SK-N-DZ (cell line): Measurements from ENCODE around the gene METTL13. TPM values are rescaled to one million over a fixed set of nuclear protein-coding genes. Genes with fewer than 3 reads are reported as not detected.

Source experiments
- DNase-seq: peaks from one replicate; pipeline ENCODE4 v3.0.0-alpha.2; 2015; ENCODE audit warnings: low spot score
- polyA plus RNA-seq, 2 experiments: library from polyadenylated mRNA; depleted of rRNA; stranded (reverse); fragments of >200 nt; gene quantifications; 2 replicates each; pipeline ENCODE4 v1.2.3, GENCODE V29; 2014

Gene METTL13, protein sequence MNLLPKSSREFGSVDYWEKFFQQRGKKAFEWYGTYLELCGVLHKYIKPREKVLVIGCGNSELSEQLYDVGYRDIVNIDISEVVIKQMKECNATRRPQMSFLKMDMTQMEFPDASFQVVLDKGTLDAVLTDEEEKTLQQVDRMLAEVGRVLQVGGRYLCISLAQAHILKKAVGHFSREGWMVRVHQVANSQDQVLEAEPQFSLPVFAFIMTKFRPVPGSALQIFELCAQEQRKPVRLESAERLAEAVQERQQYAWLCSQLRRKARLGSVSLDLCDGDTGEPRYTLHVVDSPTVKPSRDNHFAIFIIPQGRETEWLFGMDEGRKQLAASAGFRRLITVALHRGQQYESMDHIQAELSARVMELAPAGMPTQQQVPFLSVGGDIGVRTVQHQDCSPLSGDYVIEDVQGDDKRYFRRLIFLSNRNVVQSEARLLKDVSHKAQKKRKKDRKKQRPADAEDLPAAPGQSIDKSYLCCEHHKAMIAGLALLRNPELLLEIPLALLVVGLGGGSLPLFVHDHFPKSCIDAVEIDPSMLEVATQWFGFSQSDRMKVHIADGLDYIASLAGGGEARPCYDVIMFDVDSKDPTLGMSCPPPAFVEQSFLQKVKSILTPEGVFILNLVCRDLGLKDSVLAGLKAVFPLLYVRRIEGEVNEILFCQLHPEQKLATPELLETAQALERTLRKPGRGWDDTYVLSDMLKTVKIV
- 28.4 and 33.4 TPM in 2 replicates for polyA plus RNA-seq (2014; cell fraction: cytosol; rRNA removed)
- 16.8 and 29.8 TPM in 2 replicates for polyA plus RNA-seq (2014; cell fraction: nucleus; rRNA removed)

DNA sequence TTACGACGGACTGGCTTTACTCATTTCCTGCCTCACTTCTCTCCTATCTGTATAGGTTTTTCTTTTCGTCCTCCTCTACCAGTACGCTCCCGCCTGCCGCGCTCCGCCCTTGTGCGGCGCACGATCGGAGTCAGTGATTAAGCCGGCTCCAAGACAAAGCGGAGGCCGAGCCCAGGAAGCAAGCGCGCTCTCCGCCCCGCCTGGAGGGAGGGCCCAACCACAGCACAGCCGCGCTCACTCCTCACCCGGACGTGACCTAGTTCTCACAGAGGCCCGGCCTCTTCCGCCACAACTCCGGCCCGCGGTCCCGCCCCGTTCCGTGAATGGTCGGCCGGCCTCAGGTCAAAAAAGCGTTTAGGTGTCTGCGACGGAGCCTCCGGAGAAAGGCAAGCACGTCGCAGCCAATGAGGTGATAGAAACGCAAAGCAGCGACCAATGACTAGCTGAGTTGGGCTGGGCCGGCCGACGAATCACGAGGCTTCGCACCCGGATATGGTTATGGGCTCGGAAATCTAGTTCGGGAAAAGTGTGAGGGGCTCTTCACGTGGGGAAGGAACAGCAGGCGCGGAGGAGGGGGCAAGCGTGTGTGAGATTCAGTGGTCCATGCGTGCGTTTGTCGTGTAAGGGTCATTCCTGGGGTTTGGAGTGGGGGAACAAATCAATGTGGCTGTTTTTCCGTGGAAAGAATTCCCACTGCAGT is at the start of gene METTL13:
Gene METTL13 (plus strand): TSS at position 485 of the 700 bp plus-strand sequence. CDS start 308 bp downstream, outside the sequence.
- peak; percentile 99 for DNase-seq

DNA sequence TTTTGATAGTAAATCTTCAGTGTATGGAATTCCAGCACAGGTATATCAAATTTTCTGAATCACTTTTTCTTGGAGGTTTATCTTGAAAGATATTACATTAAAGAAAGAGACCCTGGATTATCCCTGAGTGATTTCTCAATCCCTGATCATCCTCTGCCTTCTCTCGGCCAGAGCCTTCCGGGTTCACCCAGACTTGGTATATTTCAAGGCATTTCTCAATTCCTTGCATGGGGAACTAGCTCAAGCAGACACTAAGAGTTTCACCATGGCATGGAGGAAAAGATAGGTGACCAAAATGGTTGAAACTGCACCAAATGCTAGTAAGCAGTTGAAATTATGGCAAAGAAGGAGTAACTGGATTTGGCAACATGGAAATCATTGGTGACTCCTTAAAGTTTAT is 45.3 kb upstream of the METTL13 start:
- DNase-seq: no peak

DNA sequence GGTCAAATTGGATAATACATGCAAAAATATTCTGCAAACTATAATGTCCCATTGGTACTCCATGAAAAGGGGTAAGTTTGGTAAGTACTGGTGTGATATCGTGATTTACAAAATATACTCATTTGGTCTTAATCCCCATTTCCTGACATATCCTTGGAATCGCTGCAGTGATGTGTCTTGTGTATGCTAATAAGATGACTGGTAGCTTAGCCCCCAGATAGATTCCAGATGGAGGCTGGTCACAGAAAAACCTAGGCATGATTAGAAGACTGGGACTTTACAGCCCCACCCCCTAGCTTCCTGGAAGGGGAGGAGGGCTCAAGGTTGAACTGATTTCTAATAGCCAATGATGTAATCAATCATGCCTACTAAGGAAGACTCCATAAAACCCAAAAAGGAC is 42.5 kb upstream of the METTL13 start:
- DNase-seq: no peak

DNA sequence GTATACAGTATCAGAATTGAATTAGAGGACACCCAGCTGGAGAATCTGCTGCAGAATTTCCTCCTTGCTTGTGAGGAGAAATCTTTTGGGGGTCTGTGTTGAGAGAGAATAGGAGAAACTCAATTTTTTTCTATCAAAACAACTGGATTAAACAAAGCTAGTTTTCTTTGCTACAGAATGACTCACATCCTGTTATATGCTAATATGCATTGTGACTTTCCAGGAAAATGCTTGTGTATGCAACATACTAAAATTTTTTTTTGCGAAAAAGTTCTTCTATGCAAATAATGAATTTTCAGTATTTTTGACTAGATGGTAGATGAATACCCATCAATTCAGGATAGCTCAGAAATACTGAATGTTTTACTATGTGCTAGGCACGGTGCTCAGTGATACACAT is 41.8 kb upstream of the METTL13 start:
- DNase-seq: no peak

DNA sequence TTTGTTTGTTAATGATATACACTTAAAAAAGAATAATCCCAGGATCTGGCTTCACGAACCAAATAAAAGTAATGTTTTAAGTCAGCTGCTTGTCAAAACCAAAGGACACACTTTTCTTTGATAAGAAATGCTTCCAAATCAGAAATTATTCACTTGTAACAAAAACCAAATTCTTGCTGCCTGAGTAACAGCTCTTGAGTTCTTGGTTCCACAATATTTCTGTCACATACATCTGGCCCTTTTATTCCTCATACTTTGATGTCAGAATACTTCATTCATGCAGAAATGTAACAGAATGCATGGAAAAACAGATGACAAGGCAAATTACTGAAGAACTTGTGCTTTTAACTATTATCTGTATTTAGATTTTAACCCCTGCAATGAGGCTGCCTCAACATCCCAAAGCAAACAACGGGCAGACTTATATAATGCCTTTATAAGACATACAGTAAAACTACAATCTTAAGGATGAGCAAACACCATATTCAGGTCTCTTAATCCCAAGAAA is 41.0 kb upstream of the METTL13 start:
- DNase-seq: no peak

DNA sequence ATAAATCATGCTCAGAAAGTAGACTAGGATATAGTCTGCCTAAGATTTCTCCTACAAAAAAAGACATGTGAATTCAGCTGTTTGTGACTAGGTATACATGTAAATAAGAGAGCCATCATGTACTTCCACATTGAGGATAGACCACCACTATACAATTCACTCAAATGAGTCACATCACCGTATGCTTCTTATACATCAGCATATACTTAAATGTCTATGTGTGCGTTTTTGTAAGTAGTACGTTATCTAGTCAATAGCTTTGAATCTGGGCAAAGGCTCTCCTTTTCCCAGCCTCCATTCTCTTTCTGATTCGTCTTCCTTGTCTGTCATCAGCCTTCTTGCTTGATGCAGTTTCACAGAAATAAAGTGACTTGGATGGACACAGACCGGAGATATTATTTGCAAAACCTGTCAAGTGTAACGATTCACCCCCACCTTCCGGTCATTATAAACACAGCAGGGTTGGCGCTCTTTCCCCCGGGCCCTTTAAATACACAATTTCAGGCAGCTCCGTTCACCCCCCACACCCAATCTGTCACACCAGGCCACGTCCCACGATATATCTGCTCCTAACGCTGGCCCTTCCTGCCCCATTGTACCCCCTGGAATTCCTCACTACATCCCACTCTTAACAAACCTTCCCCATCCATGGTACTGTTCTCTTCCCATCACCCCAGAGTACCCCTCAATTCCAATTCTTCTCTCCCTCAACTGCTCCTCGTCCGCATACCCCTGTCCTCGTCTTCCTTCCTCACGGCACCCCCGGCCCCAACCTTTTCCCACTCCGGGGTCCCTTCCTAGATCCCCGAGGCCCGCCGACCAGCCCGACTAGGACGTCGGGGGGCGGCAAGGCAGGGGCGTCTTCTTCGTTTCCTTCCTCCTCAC is 40.2 kb upstream of the METTL13 start:
- peak; percentile 41 for DNase-seq

DNA sequence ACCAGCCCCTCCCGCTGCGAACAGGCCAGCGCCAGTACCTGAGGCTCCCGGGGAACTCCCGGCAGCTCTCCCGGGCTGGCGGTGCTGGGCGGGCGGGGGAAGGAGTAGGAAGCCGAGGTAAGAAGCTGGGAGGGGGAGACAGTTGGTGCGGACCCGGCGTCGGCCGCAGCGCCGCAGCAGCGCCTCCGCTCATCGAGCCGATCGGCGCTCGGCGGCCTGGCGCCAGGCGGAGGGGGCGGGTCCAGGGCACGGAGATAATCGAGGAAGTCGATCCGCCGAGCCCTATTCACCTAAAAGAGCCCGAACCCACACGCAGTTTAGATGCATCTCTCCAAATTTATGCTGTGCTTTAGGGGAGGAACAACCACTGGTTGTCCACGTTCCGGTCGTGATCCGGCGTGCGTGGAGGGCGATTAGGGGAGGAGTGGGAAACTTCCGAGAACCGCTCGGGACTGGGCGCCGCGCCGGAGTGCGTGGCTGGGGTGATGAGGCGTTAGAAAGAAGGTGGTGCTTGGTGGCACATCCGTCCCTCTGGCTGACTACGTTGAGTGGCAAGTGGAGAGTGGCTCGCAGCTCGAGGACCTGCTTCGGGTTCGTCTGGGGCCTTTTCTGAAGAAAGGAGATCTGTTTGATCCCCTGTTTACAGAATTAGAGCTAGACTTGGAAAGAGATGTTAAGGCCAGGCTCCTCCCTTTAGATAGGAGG is 39.4 kb upstream of the METTL13 start, which contains the start of gene VAMP4:
Gene VAMP4 (minus strand): TSS at position 194 of the 705 bp plus-strand sequence. CDS start 3,651 bp downstream, outside the sequence.
- peak; percentile 84 for DNase-seq

DNA sequence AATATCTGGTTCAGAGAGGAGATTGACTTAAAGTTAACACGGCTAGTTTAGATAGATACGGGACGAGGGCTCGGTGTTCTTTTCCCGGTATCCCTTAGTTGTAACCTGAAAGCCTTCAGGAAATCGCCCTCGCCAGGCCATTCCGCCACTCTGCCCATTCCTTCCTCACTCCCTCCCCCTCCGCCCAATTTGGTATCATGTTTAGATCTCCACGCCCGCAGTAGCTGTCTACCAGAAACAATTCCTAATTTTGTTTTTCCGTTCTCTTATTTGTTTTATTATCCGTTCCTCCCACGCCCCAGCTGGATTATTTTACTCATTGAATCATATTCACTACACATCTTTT is 38.9 kb upstream of the METTL13 start:
- DNase-seq: no peak

DNA sequence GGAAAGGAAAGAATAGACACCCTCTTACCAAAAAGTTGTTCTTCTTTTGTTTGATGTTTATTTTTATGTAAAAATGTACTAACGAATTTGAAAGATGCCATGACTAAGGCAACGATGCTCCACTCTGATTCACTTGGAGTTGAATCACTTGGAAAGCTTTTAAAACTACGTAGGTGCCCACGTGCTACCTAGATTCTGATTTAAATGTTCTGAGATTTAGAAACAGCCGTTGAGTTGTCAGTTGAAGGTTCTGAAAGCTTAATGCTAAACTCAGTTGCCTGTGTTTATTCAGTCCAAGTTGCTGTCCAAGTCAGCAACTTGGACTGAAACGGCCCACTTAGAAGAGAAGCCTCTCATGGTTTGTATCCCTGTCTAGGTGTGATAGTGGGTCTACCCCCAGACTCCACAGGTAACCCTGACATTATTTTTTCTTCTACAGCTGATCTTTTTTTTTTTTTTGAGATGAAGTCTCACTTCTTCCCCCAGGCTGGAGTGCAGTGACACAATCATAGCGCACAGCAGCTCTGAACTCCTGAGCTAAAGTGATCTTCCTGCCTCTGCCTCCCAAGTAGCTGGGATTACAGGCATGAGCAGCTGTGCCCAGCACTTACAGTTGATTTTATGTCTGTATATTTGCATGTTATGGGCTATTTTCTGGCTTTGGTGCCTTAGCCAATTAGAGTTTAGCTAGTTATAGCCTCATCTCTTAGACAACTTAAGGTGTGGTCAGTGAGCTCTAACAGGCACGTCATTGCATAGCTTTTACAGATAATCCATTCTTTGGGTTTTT is 38.2 kb upstream of the METTL13 start:
- no peak for DNase-seq

DNA sequence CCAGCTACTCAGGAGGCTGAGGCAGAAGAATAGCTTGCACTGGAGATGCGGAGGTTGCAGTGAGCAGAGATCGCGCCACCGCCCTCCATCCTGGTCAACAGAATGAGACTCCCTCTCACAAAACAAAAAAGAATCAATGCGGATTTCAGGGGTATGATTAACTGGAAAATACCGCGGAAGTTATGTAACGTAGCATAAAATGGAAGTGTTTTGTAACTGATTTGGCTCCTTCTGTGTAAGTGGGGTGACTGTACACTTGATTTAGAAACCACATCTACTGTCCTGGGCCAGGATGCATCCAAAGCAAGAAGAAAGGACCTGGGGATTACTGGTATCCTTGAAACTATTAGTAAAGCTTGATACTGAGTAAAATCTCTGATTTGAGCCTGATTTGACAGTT is 36.5 kb upstream of the METTL13 start:
- no peak for DNase-seq

DNA sequence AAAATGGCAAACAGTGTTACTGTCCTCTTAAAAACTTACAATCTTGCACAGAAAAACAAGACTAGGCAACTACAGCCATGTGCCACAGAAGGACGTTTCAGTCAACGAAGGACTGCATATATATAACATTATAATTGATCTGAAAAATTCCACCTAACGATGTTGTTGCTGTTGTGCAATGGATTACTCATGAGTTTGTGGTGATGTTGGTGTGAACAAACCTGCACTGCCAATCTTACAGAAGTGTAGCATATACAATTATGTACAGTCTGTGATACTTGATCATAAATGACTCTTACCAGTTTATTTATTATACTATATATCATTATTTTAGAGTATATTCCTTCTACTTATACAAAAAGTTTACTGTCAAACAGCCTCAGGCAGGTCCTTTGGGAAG is 32.8 kb upstream of the METTL13 start:
- DNase-seq: no peak

DNA sequence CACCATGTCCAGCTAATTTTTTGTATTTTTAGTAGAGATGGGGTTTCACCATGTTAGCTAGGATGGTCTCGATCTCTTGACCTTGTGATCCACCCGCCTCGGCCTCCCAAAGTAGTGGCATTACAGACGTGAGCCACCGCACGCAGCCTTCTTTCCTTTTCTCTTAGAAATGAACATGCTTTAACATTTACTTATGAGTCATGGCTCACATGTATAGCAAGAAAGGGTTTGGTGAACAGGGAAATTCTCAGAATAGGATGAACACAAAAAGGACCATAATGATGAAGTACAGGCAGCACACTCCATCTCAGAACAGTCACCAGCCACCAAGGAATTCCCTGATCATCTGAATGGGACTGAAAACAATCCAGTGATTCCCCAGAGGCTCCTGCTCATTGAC is 30.2 kb upstream of the METTL13 start:
- no peak for DNase-seq

DNA sequence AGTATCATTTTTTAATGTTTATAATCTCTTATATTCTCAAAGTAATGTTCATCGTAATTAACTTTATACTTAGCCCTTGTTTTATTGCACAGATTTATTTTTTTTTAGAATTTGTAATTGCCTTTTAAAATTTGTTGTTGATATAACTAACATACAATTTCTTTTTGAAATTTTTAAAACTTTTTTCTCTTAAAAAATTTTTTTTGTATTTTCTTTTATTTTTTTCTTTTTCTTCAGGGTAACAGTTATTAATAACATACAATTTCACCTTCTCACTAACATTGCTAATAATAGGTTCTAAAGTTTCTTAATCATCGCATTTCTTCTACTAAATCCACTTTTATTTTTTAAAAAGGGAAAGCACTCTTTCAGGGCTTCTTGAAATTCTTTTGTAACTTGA is 28.3 kb upstream of the METTL13 start:
- DNase-seq: no peak

DNA sequence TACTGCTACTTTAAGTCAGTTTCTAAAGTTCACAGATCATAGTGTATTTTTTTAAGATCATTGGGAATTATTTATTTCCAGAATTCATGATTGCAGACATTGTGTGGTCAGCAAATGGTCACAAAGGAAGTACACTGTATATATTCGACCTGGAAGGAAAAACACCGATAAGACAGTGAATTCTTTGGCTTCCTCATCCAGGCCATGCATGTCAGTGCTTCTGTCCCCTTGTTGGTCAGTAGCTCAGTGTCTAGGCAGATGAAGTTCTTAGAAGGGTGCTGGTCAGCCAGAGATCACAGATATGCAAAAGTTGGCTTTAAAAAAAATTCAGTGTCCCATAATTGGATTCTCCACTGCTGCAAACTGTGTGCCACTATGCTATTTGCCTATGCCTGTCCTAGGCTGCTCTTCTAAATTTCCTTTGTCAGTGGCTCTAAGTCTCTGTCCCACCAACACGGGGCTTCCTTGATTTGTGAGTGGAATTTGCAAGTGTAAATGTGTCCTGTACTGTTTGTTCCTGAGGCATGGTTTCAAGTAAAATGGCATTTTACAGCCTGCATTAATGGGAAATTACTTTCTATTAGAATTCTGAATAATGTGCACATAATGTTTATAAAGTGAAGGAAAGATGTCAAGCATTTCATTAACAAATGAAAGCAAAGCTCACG is 27.6 kb upstream of the METTL13 start:
- DNase-seq: no peak

DNA sequence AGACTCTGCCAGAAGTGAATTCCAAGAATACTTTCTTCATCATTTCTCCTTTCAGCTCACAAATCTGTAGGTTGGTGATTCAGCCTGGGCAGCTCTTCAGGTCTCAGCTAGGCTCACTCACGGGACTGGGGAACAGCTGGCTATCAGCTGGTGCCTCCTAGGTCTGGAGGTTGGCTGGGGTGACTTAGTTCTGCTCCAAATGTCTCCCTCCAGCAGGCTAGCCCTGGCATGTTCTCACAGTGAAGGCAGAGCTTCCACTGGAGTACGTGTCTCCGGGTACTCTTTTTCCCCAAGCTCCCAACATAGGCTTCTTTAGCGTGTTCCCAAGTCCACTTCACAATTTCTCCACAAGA is 27.1 kb upstream of the METTL13 start:
- DNase-seq: no peak

DNA sequence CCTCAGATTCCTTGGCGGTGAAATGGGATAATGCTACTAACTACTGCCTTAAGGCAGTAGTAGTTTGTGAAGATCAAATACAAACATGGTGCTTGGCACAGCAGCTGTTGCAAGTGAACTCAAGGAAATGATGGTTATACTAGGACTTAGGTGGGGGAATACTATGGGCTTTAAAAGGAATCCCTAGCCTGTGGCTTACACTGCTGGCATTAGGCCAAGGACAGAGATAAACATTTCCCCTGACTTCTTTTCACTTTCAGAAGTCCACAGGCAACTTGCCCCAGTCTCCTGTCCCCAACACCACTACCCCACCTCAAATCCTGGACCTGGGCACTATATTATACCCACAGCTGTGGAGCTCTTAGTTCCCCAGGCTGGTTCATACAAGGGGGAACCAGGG is 26.5 kb upstream of the METTL13 start:
- DNase-seq: no peak

DNA sequence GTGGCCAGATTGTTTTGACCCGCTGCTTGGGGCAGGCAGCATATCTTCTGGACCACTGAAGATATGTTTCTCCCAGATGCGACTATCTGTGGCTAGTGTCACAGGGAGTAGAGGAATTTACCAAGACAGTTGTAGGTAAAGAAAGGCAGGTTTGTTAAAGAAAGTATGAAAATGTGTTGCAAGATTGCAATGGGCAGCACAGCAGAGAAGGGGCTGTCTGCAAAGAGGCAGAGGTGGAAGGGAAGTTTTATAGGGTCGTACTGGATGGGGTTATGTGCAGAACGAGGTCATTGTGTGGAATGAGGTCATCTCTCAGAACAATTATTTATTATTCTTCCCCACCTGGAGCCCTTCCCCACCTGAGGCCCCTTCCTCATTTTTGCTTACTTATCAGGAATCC is 24.6 kb upstream of the METTL13 start:
- DNase-seq: no peak

DNA sequence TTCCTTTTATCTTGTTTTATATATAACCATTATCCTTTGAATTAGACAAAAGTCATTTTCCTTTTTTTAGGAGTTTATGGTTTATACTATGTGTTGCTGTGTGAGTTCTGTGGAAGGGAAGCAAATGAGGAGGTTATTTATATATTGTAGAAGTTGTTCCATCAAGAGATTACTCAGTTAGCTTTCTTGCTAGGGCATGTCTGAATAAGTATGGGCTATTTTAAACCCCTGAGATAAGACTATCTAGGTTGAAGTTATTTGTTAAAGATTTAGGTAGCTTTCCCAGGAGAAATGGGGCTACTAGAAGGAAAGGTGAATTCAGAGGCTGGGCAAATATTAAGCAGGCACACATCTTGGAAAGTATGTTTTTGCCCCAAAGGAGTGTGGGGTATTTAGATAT is 23.4 kb upstream of the METTL13 start:
- no peak for DNase-seq

DNA sequence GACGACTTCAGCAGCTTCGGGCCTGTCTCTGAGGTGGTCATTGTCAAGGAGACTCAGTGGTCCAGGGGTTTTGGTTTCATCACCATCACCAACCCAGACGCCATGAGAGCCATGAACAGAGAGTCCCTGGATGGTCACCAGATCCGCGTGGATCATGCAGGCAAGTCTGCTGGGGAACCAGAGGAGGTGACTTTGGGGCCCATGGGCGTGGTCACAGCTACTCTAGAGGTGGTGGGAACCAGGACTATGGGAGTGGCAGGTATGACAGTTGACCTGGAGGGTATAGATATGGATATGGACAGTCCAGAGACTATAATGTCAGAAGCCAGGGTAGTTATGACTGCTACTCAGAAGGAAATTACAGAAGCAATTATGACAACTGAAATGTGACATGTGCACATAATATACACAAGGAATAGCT is 19.3 kb upstream of the METTL13 start:
- DNase-seq: no peak
